ENCODE results near the gene PCDHA6.
"Not testable (repeated sequence)": the region's sequence is repeated elsewhere in the genome, so short reads cannot be mapped to it uniquely, and the experiment has no call there.

PCDHA6 gene

GRCh38 chr5:140800816-140801493 is 26.8 kb upstream of the PCDHA6 start, which contains the start of gene PCDHA3:
TSS of gene PCDHA3 (plus strand) at chr5:140801057.
- H3K9me3 ChIP-seq (ENCODE audit: low read length), result peaks cover 1% of the 10 kb centered on the region
- no peaks in the 10 kb centered on the region for H3K4me1 ChIP-seq (ENCODE audit: insufficient read depth, low read length)
- H3K27ac ChIP-seq (ENCODE audit: low read depth, low read length), result no peak within 1 kb of the TSS
- no peaks in the 10 kb centered on the region for H3K36me3 ChIP-seq (ENCODE audit: insufficient read depth, low read length)
- H3K27me3 ChIP-seq (ENCODE audit: control insufficient read depth in 1 of 2, insufficient read depth in 2 of 2, low read length in 2 of 2), result no peaks in the 10 kb centered on the region
- H3K4me3 ChIP-seq (ENCODE audit: low read depth in 1 of 2, low read length in 2 of 2), result peak within 1 kb of the TSS in 1 of 2 donors; percentile 49
- H3K9ac ChIP-seq (ENCODE audit: low read length), result no peak within 1 kb of the TSS

DNA sequence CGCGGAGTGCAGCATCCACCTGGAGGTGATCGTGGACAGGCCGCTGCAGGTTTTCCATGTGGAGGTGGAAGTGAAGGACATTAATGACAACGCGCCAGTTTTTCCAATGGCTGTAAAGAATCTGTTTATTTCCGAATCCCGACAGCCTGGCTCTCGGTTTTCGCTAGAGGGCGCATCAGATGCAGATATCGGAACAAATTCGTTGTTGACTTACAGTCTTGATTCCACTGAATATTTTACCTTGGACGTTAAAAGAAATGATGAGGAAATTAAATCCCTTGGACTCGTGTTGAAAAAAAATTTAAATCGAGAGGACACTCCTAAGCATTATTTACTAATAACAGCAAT is 26.3 kb upstream of the PCDHA6 start:
- no peak overlapping the region for H3K27ac ChIP-seq (ENCODE audit: low read depth, low read length)
- H3K4me3 ChIP-seq (ENCODE audit: low read depth in 1 of 2, low read length in 2 of 2), result peak overlapping the region in 1 of 2 donors; percentile 49
- no peaks in the 10 kb centered on the region for H3K9me3 ChIP-seq (ENCODE audit: low read length)

DNA sequence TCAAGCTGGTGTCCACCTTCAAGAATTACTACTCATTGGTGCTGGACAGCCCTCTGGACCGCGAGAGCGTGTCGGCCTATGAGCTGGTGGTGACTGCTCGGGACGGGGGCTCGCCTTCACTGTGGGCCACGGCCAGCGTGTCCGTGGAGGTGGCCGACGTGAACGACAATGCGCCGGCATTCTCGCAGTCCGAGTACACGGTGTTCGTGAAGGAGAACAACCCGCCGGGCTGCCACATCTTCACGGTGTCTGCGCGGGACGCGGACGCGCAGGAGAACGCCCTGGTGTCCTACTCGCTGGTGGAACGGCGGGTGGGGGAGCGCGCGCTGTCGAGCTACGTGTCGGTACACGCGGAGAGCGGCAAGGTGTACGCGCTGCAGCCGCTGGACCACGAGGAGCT is 25.4 kb upstream of the PCDHA6 start:
- not testable (repeated sequence) for H3K4me1 ChIP-seq (ENCODE audit: insufficient read depth, low read length); H3K27ac ChIP-seq (ENCODE audit: low read depth, low read length); H3K36me3 ChIP-seq (ENCODE audit: insufficient read depth, low read length); H3K9me3 ChIP-seq (ENCODE audit: low read length); H3K4me3 ChIP-seq (ENCODE audit: low read depth in 1 of 2, low read length in 2 of 2); H3K27me3 ChIP-seq (ENCODE audit: control insufficient read depth in 1 of 2, insufficient read depth in 2 of 2, low read length in 2 of 2); H3K9ac ChIP-seq (ENCODE audit: low read length)

More for the DNA sequence above, 26.3 kb upstream of the PCDHA6 start:
- H3K4me1 ChIP-seq (ENCODE audit: insufficient read depth, low read length), result no peaks in the 10 kb centered on the region
- no peak overlapping the region for H3K9ac ChIP-seq (ENCODE audit: low read length)
- H3K36me3 ChIP-seq (ENCODE audit: insufficient read depth, low read length), result no peaks in the 10 kb centered on the region
- H3K27me3 ChIP-seq (ENCODE audit: control insufficient read depth in 1 of 2, insufficient read depth in 2 of 2, low read length in 2 of 2), result no peaks in the 10 kb centered on the region

- H3K27ac ChIP-seq (ENCODE audit: low read depth, low read length), result no peak overlapping the region
- no peaks in the 10 kb centered on the region for H3K36me3 ChIP-seq (ENCODE audit: insufficient read depth, low read length)
- no peak overlapping the region for H3K9ac ChIP-seq (ENCODE audit: low read length)
- H3K9me3 ChIP-seq (ENCODE audit: low read length), result no peaks in the 10 kb centered on the region
- H3K4me1 ChIP-seq (ENCODE audit: insufficient read depth, low read length), result no peaks in the 10 kb centered on the region
- no peaks in the 10 kb centered on the region for H3K27me3 ChIP-seq (ENCODE audit: control insufficient read depth in 1 of 2, insufficient read depth in 2 of 2, low read length in 2 of 2)
- H3K4me3 ChIP-seq (ENCODE audit: low read depth in 1 of 2, low read length in 2 of 2), result no peak overlapping the region
These were observed 24.9 kb upstream of the PCDHA6 start for GRCh38 chr5:140802781-140803271.

- Histone ChIP-seq H3K36me3 (ENCODE audit: insufficient read depth, low read length) (no peaks in the 10 kb centered on the region), H3K4me1 (ENCODE audit: insufficient read depth, low read length) (no peaks in the 10 kb centered on the region), H3K27me3 (ENCODE audit: control insufficient read depth in 1 of 2, insufficient read depth in 2 of 2, low read length in 2 of 2) (no peaks in the 10 kb centered on the region), H3K9ac (ENCODE audit: low read length) (no peak within 1 kb of the TSS), H3K4me3 (ENCODE audit: low read depth in 1 of 2, low read length in 2 of 2) (peak within 1 kb of the TSS in 1 of 2 donors; percentile 35), H3K9me3 (ENCODE audit: low read length) (no peaks in the 10 kb centered on the region), H3K27ac (ENCODE audit: low read depth, low read length) (no peak within 1 kb of the TSS)
These were observed 20.7 kb upstream of the PCDHA6 start, which contains the start of gene PCDHA4 for GRCh38 chr5:140806834-140807775. TSS of gene PCDHA4 (plus strand) at chr5:140807068.

DNA sequence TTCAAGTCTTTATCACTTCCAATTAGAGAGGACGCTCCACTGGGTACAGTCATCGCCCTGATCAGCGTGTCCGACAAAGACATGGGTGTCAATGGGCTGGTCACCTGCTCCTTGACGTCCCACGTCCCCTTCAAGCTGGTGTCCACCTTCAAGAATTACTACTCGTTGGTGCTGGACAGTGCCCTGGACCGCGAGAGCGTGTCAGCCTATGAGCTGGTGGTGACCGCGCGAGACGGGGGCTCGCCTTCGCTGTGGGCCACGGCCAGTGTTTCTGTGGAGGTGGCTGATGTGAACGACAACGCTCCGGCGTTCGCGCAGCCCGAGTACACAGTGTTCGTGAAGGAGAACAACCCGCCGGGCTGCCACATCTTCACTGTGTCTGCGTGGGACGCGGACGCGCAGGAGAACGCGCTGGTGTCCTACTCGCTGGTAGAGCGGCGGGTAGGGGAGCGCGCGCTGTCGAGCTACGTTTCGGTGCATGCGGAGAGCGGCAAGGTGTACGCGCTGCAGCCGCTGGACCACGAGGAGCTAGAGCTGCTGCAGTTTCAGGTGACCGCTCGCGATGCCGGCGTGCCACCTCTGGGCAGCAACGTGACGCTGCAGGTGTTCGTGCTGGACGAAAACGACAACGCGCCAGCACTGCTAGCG is 19.4 kb upstream of the PCDHA6 start:
- H3K4me3 ChIP-seq (ENCODE audit: low read depth in 1 of 2, low read length in 2 of 2); H3K9me3 ChIP-seq (ENCODE audit: low read length); H3K9ac ChIP-seq (ENCODE audit: low read length); H3K27me3 ChIP-seq (ENCODE audit: control insufficient read depth in 1 of 2, insufficient read depth in 2 of 2, low read length in 2 of 2); H3K36me3 ChIP-seq (ENCODE audit: insufficient read depth, low read length); H3K4me1 ChIP-seq (ENCODE audit: insufficient read depth, low read length); H3K27ac ChIP-seq (ENCODE audit: low read depth, low read length): not testable (repeated sequence)

DNA sequence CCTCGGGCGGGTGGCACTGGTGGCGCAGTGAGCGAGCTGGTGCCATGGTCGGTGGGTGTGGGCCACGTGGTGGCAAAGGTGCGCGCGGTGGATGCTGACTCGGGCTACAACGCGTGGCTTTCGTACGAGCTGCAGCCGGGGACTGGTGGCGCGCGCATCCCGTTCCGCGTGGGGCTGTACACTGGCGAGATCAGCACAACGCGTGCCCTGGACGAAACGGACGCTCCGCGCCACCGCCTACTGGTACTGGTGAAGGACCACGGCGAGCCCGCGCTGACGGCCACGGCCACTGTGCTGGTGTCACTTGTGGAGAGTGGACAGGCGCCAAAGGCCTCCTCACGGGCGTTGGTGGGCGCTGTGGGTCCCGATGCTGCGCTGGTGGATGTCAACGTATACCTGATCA is 18.9 kb upstream of the PCDHA6 start:
- Histone ChIP-seq H3K27me3 (ENCODE audit: control insufficient read depth in 1 of 2, insufficient read depth in 2 of 2, low read length in 2 of 2) (no peaks in the 10 kb centered on the region), H3K4me1 (ENCODE audit: insufficient read depth, low read length) (no peaks in the 10 kb centered on the region), H3K9ac (ENCODE audit: low read length) (no peak overlapping the region), H3K27ac (ENCODE audit: low read depth, low read length) (no peak overlapping the region), H3K36me3 (ENCODE audit: insufficient read depth, low read length) (no peaks in the 10 kb centered on the region), H3K4me3 (ENCODE audit: low read depth in 1 of 2, low read length in 2 of 2) (no peak overlapping the region), H3K9me3 (ENCODE audit: low read length) (no peaks in the 10 kb centered on the region)

DNA sequence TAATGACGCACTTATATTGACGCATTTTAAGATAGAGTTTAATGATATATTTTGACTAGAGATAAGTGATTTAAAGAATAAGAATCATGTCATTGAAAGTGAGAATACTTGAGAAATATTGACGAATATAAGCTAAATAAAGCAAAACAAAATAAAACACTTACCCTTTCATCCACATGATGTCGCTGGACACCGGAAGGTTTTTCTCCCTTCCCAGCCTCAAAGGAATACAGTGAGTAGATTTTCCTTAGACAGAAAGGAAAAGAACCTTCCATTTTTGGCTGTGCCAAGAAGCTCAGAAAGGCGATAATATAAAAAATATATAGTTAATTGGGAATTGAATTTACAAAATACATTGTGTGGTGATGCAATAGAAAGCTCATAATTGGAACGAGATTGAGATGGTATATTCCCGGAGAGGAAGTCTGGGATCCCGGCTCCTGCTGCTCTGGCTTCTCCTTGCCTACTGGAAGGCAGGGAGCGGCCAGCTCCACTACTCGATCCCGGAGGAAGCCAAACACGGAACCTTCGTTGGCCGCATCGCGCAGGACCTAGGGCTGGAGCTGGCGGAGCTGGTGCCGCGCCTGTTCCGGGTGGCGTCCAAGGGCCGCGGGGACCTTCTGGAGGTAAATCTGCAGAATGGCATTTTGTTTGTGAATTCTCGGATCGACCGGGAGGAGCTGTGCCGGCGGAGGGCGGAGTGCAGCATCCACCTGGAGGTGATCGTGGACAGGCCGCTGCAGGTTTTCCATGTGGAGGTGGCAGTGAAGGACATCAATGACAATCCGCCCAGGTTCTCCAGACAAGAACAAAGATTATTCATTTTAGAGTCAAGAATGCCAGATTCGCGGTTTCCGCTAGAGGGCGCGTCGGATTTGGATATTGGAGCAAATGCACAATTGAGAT is 6.1 kb upstream of the PCDHA6 start, which contains the start of gene PCDHA5:
TSS of gene PCDHA5 (plus strand) at position 239 of the 906 bp plus-strand sequence.
- H3K9me3 ChIP-seq (ENCODE audit: low read length), result peaks cover 5% of the 10 kb centered on the region
- no peaks in the 10 kb centered on the region for H3K4me1 ChIP-seq (ENCODE audit: insufficient read depth, low read length)
- H3K27me3 ChIP-seq (ENCODE audit: control insufficient read depth in 1 of 2, insufficient read depth in 2 of 2, low read length in 2 of 2), result no peaks in the 10 kb centered on the region
- no peaks in the 10 kb centered on the region for H3K36me3 ChIP-seq (ENCODE audit: insufficient read depth, low read length)
- no peak within 1 kb of the TSS for H3K27ac ChIP-seq (ENCODE audit: low read depth, low read length)
- no peak within 1 kb of the TSS for H3K4me3 ChIP-seq (ENCODE audit: low read depth in 1 of 2, low read length in 2 of 2)
- H3K9ac ChIP-seq (ENCODE audit: low read length), result no peak within 1 kb of the TSS

GRCh38 chr5:140822281-140822629 is 5.5 kb upstream of the PCDHA6 start:
- Histone ChIP-seq H3K36me3 (ENCODE audit: insufficient read depth, low read length) (no peaks in the 10 kb centered on the region), H3K27me3 (ENCODE audit: control insufficient read depth in 1 of 2, insufficient read depth in 2 of 2, low read length in 2 of 2) (no peaks in the 10 kb centered on the region), H3K4me3 (ENCODE audit: low read depth in 1 of 2, low read length in 2 of 2) (no peak overlapping the region), H3K9me3 (ENCODE audit: low read length) (peaks cover 5% of the 10 kb centered on the region), H3K27ac (ENCODE audit: low read depth, low read length) (no peak overlapping the region), H3K4me1 (ENCODE audit: insufficient read depth, low read length) (no peaks in the 10 kb centered on the region), H3K9ac (ENCODE audit: low read length) (no peak overlapping the region)

DNA sequence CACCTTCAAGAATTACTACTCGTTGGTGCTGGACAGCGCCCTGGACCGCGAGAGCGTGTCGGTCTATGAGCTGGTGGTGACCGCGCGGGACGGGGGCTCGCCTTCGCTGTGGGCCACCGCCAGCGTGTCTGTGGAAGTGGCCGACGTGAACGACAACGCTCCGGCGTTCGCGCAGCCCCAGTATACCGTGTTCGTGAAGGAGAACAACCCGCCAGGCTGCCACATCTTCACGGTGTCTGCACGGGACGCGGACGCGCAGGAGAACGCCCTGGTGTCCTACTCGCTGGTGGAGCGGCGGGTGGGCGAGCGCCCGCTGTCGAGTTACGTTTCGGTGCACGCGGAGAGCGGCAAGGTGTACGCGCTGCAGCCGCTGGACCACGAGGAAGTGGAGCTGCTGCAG is 4.8 kb upstream of the PCDHA6 start:
- H3K9me3 ChIP-seq (ENCODE audit: low read length); H3K27me3 ChIP-seq (ENCODE audit: control insufficient read depth in 1 of 2, insufficient read depth in 2 of 2, low read length in 2 of 2); H3K27ac ChIP-seq (ENCODE audit: low read depth, low read length); H3K36me3 ChIP-seq (ENCODE audit: insufficient read depth, low read length); H3K4me3 ChIP-seq (ENCODE audit: low read depth in 1 of 2, low read length in 2 of 2); H3K4me1 ChIP-seq (ENCODE audit: insufficient read depth, low read length); H3K9ac ChIP-seq (ENCODE audit: low read length): not testable (repeated sequence)
